Cardiac septum (tissue), 1 donor: ENCODE measurements around the gene C12orf56. TPM values are rescaled to one million over a fixed set of nuclear protein-coding genes. Genes with fewer than 3 reads are reported as not detected.

Experiments
- total RNA-seq: library from RNA; stranded (reverse); fragmentation: NEBNext Ultra II Directional; extraction: Animal tissue kit (Norgen Biotek cat#: 25700); gene quantifications from one replicate; pipeline ENCODE4 v1.2.1, GENCODE V29; 2021
- donor health status: DM: no; HTN: no; CAD: no.

C12orf56 gene
- total RNA-seq, 1 donor from 2014 or later: not detected

Other genes with a start within 250 kb of the C12orf56 start
- 5.4 TPM for gene KICS2, start 168.5 kb downstream of the C12orf56 start, total RNA-seq
- gene XPOT, start 13.6 kb upstream of the C12orf56 start, total RNA-seq: 30.6 TPM
- 13.8 TPM for gene TBK1, start 61.4 kb upstream of the C12orf56 start, total RNA-seq
- gene RASSF3, start 219.7 kb upstream of the C12orf56 start, total RNA-seq: 98.8 TPM